AG04450 (cell line): ENCODE measurements around the gene MBNL3. TPM values are rescaled to one million over a fixed set of nuclear protein-coding genes. Genes with fewer than 3 reads are reported as not detected.

ENCODE experiments used
- CTCF ChIA-PET: fragments of 300-600, 350-600 bp; formaldehyde crosslinking; extraction: SDS; loops from one replicate; lab custom pipeline; 2022; ENCODE audit warnings: antibody characterized with exemption, inconsistent platforms; lab: Charles Lee
- POLR2A ChIA-PET: fragments of 350-600 bp; formaldehyde crosslinking; extraction: SDS; loops from one replicate; lab custom pipeline; 2021; ENCODE audit warnings: antibody characterized with exemption, inconsistent platforms; lab: Yijun Ruan, JAX
- DNase-seq: peaks from one replicate; pipeline ENCODE4 v3.0.0-alpha.2; 2011; ENCODE audit warnings: low read depth, low spot score
- H3K27ac ChIP-seq: one replicate; pipeline ENCODE4 v1.5.1; 2012; ENCODE audit warnings: low read depth, low read length, control low read depth
- H3K27me3 ChIP-seq: one replicate; pipeline ENCODE4 v1.6.0; 2012; ENCODE audit warnings: low read length; ENCODE audit not compliant: control insufficient read depth, insufficient read depth
- H3K4me3 ChIP-seq: 2 replicates; pipeline ENCODE4 v1.5.1; 2011; ENCODE audit warnings: mild to moderate bottlenecking, low read depth, low read length, control low read depth
- H3K9me3 ChIP-seq: 2 replicates; pipeline ENCODE4 v1.5.1; 2012; ENCODE audit warnings: low read length; ENCODE audit not compliant: control insufficient read depth, insufficient read depth
- polyA plus RNA-seq: library from polyadenylated mRNA; depleted of rRNA; stranded (reverse); fragments of >200 nt; gene quantifications from 2 replicates; pipeline ENCODE4 v1.2.3, GENCODE V29; 2011
- TF ChIP-seq, protein P1 (sequence below): IDR thresholded peaks from 2 replicates; pipeline ENCODE4 v1.5.1; 2011; ENCODE audit warnings: low read depth, low read length, control low read depth, inconsistent platforms

The MBNL3 gene
- polyA plus RNA-seq, 1 experiment = 1.1 TPM

- ChIA-PET CTCF (interaction anchor here (1.0 kb wide), 1 partner anchor 270 kb away, joined by 3 read pairs; no protein-coding TSS in a partner anchor), POLR2A (no interaction called here)
These were observed 595 bp downstream of the MBNL3 start for GRCh38 chrX:132488180-132488705.

GRCh38 chrX:132486599-132487178 is 2.1 kb downstream of the MBNL3 start:
- DNase-seq = no peak
- H3K4me3 ChIP-seq = no peak overlapping the region
- TF ChIP-seq, protein P1, sequence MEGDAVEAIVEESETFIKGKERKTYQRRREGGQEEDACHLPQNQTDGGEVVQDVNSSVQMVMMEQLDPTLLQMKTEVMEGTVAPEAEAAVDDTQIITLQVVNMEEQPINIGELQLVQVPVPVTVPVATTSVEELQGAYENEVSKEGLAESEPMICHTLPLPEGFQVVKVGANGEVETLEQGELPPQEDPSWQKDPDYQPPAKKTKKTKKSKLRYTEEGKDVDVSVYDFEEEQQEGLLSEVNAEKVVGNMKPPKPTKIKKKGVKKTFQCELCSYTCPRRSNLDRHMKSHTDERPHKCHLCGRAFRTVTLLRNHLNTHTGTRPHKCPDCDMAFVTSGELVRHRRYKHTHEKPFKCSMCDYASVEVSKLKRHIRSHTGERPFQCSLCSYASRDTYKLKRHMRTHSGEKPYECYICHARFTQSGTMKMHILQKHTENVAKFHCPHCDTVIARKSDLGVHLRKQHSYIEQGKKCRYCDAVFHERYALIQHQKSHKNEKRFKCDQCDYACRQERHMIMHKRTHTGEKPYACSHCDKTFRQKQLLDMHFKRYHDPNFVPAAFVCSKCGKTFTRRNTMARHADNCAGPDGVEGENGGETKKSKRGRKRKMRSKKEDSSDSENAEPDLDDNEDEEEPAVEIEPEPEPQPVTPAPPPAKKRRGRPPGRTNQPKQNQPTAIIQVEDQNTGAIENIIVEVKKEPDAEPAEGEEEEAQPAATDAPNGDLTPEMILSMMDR = no peak
- CTCF ChIA-PET = no interaction called here
- H3K9me3 ChIP-seq = no peaks in the 10 kb centered on the region
- H3K27me3 ChIP-seq = peaks cover 9% of the 10 kb centered on the region
- no peak overlapping the region for H3K27ac ChIP-seq
- POLR2A ChIA-PET = no interaction called here

More at GRCh38 chrX:132488180-132488705, 595 bp downstream of the MBNL3 start:
- no peaks in the 10 kb centered on the region for H3K9me3 ChIP-seq
- H3K27me3 ChIP-seq = peaks cover 12% of the 10 kb centered on the region
- H3K4me3 ChIP-seq = peak overlapping the region; percentile 61
- TF ChIP-seq, protein P1 = no peak
- no peak overlapping the region for H3K27ac ChIP-seq
- DNase-seq = no peak

GRCh38 chrX:132483951-132484350 is 4.9 kb downstream of the MBNL3 start:
- Histone ChIP-seq H3K27me3 (peaks cover 2% of the 10 kb centered on the region), H3K27ac (no peak overlapping the region), H3K9me3 (no peaks in the 10 kb centered on the region), H3K4me3 (no peak overlapping the region)
- no peak for DNase-seq
- POLR2A ChIA-PET = no interaction called here
- TF ChIP-seq, protein P1 = no peak
- CTCF ChIA-PET = no interaction called here

GRCh38 chrX:132483488-132483887 is 5.3 kb downstream of the MBNL3 start:
- Histone ChIP-seq H3K27me3 (peaks cover 2% of the 10 kb centered on the region), H3K27ac (no peak overlapping the region), H3K9me3 (no peaks in the 10 kb centered on the region), H3K4me3 (no peak overlapping the region)
- no peak for DNase-seq
- ChIA-PET CTCF (no interaction called here), POLR2A (no interaction called here)
- TF ChIP-seq, protein P1 = no peak

GRCh38 chrX:132482632-132483031 is 6.2 kb downstream of the MBNL3 start:
- Histone ChIP-seq H3K27ac (no peak overlapping the region), H3K9me3 (no peaks in the 10 kb centered on the region), H3K27me3 (peaks cover under 1% of the 10 kb centered on the region), H3K4me3 (no peak overlapping the region)
- POLR2A ChIA-PET = no interaction called here
- DNase-seq = no peak
- TF ChIP-seq, protein P1 = no peak
- CTCF ChIA-PET = no interaction called here
